Uterus (tissue), 4 donors: ENCODE data around the gene ZC3H13. TPM values are rescaled to one million over a fixed set of nuclear protein-coding genes. Genes with fewer than 3 reads are reported as not detected.

Source experiments
- DNase-seq, 2 donors: peaks; one replicate each; pipeline ENCODE4 v3.0.0-alpha.2; 2019 to 2020
- H3K27ac ChIP-seq, 2 donors: fragments of 200-600 bp; sonication (generic); 1 replicate in 1 of 2; 2 replicates in 1 of 2; pipeline ENCODE4 v1.5.1; 2016 to 2018
- H3K27me3 ChIP-seq, 2 donors: fragments of 200-600 bp; sonication (generic); one replicate each; pipeline ENCODE4 v1.5.1; 2018 to 2019; ENCODE audit warnings: control low read depth in 1 of 2
- H3K36me3 ChIP-seq, 2 donors: fragments of 200-600 bp; sonication (generic); one replicate each; pipeline ENCODE4 v1.5.1; 2019; ENCODE audit warnings: control low read depth in 1 of 2
- H3K4me1 ChIP-seq, 2 donors: fragments of 200-600 bp; sonication (generic); one replicate each; pipeline ENCODE4 v1.5.1; 2018 to 2019; ENCODE audit warnings: control low read depth in 1 of 2
- H3K4me3 ChIP-seq, 2 donors: fragments of 200-600 bp; sonication (generic); 1 replicate in 1 of 2; 2 replicates in 1 of 2; pipeline ENCODE4 v1.5.1; 2018 to 2019; ENCODE audit warnings: mild to moderate bottlenecking in 1 of 2
- H3K9me3 ChIP-seq, 2 donors: fragments of 200-600 bp; sonication (generic); one replicate each; pipeline ENCODE4 v1.5.1; 2019; ENCODE audit warnings: control low read depth in 1 of 2
- CTCF ChIP-seq, 4 experiments: fragments of 200-600 bp in 2 of 4; fragments of 450-650 bp in 2 of 4; sonication (generic) in 2 of 4; IDR thresholded peaks; one replicate each; pipeline ENCODE4 v1.5.1; 2016 to 2019; ENCODE audit warnings: antibody characterized with exemption in 4 of 4, mild to moderate bottlenecking in 2 of 4, moderate library complexity in 1 of 4
- POLR2A ChIP-seq, 2 donors: fragments of 450-650 bp; IDR thresholded peaks; one replicate each; pipeline ENCODE4 v1.6.1; 2016; ENCODE audit warnings: antibody characterized with exemption in 2 of 2, mild to moderate bottlenecking in 1 of 2, moderate library complexity in 1 of 2
- intact Hi-C: fragments of 100-400 bp; cut with DNase I; formaldehyde crosslinking; loops from one replicate; pipeline ENCODE4 v1.15.1; 2023; ENCODE audit warnings: low total_unique reads
- total RNA-seq, 4 donors: library from RNA; depleted of rRNA in 3 of 4; stranded (reverse); fragments of >200 nt in 3 of 4; gene quantifications; one replicate each; pipeline versions ENCODE4 v1.1.0 to v1.2.4, GENCODE V29; 2014 to 2023
- donor health status: DM: yes; HTN: yes; CAD: no.

The ZC3H13 gene
- total RNA-seq, 4 donors from 2014 or later: 16.5 to 73.0 (median 37.1) TPM

GRCh38 chr13:46053162-46054012, 841 bp upstream of the ZC3H13 start:
- Histone ChIP-seq H3K27me3 (no peaks in the 10 kb centered on the region), H3K36me3 (no peaks in the 10 kb centered on the region), H3K4me1 (peaks cover 0 to 6% of the 10 kb centered on the region in 2 donors), H3K27ac (peak overlapping the region; percentile 93 to 94), H3K4me3 (peak overlapping the region; percentile 98 to 100), H3K9me3 (no peaks in the 10 kb centered on the region)
- no peak for TF ChIP-seq CTCF (IDR thresholded peaks at IDR 0.05)
- TF ChIP-seq POLR2A (IDR thresholded peaks at IDR 0.05): no peak
- no peak for DNase-seq
- intact Hi-C loops: no loop called here

- Histone ChIP-seq H3K27ac (peak overlapping the region; percentile 93 to 94), H3K36me3 (no peaks in the 10 kb centered on the region), H3K9me3 (no peaks in the 10 kb centered on the region), H3K4me3 (peak overlapping the region; percentile 98 to 100), H3K4me1 (peaks cover 0 to 6% of the 10 kb centered on the region in 2 donors), H3K27me3 (no peaks in the 10 kb centered on the region)
- no peak for TF ChIP-seq CTCF (IDR thresholded peaks at IDR 0.05)
- TF ChIP-seq POLR2A (IDR thresholded peaks at IDR 0.05): no peak
- no peak for DNase-seq
- intact Hi-C loops: no loop called here
Measured at GRCh38 chr13:46051968-46052318, 603 bp downstream of the ZC3H13 start.

- no peaks in the 10 kb centered on the region for H3K9me3 ChIP-seq
- TF ChIP-seq POLR2A (IDR thresholded peaks at IDR 0.05) (no peak), CTCF (IDR thresholded peaks at IDR 0.05) (no peak)
- peaks cover 0 to 6% of the 10 kb centered on the region in 2 donors for H3K4me1 ChIP-seq
- no peak for DNase-seq
- H3K36me3 ChIP-seq: no peaks in the 10 kb centered on the region
- no peak overlapping the region for H3K27ac ChIP-seq
- no peak overlapping the region for H3K4me3 ChIP-seq
- intact Hi-C loops: no loop called here
- H3K27me3 ChIP-seq: no peaks in the 10 kb centered on the region
Measured at GRCh38 chr13:46050771-46051170, 1.8 kb downstream of the ZC3H13 start.

GRCh38 chr13:46045424-46045823, 7.1 kb downstream of the ZC3H13 start:
- DNase-seq: no peak
- no peak overlapping the region for H3K27ac ChIP-seq
- TF ChIP-seq POLR2A (IDR thresholded peaks at IDR 0.05) (no peak), CTCF (IDR thresholded peaks at IDR 0.05) (no peak)
- H3K4me3 ChIP-seq: no peak overlapping the region
- intact Hi-C loops: no loop called here
- no peaks in the 10 kb centered on the region for H3K9me3 ChIP-seq
- H3K27me3 ChIP-seq: no peaks in the 10 kb centered on the region
- H3K4me1 ChIP-seq: peaks cover 0 to 6% of the 10 kb centered on the region in 2 donors
- H3K36me3 ChIP-seq: no peaks in the 10 kb centered on the region

- no peaks in the 10 kb centered on the region for H3K9me3 ChIP-seq
- intact Hi-C loops: no loop called here
- H3K36me3 ChIP-seq: no peaks in the 10 kb centered on the region
- TF ChIP-seq POLR2A (IDR thresholded peaks at IDR 0.05): no peak
- no peak for TF ChIP-seq CTCF (IDR thresholded peaks at IDR 0.05)
- no peak overlapping the region for H3K4me3 ChIP-seq
- H3K4me1 ChIP-seq: no peaks in the 10 kb centered on the region
- DNase-seq: no peak
- H3K27me3 ChIP-seq: no peaks in the 10 kb centered on the region
- no peak overlapping the region for H3K27ac ChIP-seq
Measured at GRCh38 chr13:46043647-46044046, 8.9 kb downstream of the ZC3H13 start.
